Transverse colon (tissue), 4 donors: Measurements from ENCODE around the gene ALPG. TPM values are rescaled to one million over a fixed set of nuclear protein-coding genes. Genes with fewer than 3 reads are reported as not detected.

Experiments used
- DNase-seq: peaks from one replicate; pipeline ENCODE4 v3.0.0-alpha.2; 2019
- H3K27ac ChIP-seq, 4 donors: fragments of 200-600 bp; sonication (generic); 2 replicates each; pipeline ENCODE4 v1.5.1; 2016 to 2018; ENCODE audit warnings: inconsistent platforms in 4 of 4
- H3K27me3 ChIP-seq: fragments of 200-600 bp; sonication (generic); 2 replicates; pipeline ENCODE4 v1.5.1; 2017; ENCODE audit warnings: inconsistent platforms
- H3K36me3 ChIP-seq, 4 donors: fragments of 200-600 bp; sonication (generic); 2 replicates each; pipeline ENCODE4 v1.5.1; 2017 to 2019; ENCODE audit warnings: inconsistent platforms in 4 of 4
- H3K4me1 ChIP-seq, 4 donors: fragments of 200-600 bp; sonication (generic); 2 replicates each; pipeline ENCODE4 v1.5.1; 2017 to 2020; ENCODE audit warnings: inconsistent platforms in 4 of 4
- H3K4me3 ChIP-seq, 4 donors: fragments of 200-600 bp; sonication (generic); 1 replicate in 1 of 4; 2 replicates in 3 of 4; pipeline versions ENCODE4 v1.5.1 to v1.6.1; 2017 to 2019; ENCODE audit warnings: inconsistent platforms in 4 of 4
- H3K9me3 ChIP-seq, 2 donors: fragments of 200-600 bp; sonication (generic); 2 replicates each; pipeline ENCODE4 v1.5.1; 2017 to 2019; ENCODE audit warnings: inconsistent platforms in 2 of 2
- CTCF ChIP-seq, 5 experiments: fragments of 200-600 bp in 3 of 5; fragments of 450-650 bp in 2 of 5; sonication (generic) in 3 of 5; IDR thresholded peaks; 1 replicate in 2 of 5; 2 replicates in 3 of 5; pipeline ENCODE4 v1.5.1; 2016 to 2017; ENCODE audit warnings: antibody characterized with exemption in 5 of 5, inconsistent platforms in 3 of 5, mild to moderate bottlenecking in 2 of 5, moderate library complexity in 1 of 5
- EP300 ChIP-seq: sonication (generic); formaldehyde crosslinking; IDR thresholded peaks from one replicate; pipeline ENCODE4 v1.6.1; 2017; ENCODE audit warnings: antibody characterized with exemption, low read depth
- POLR2A ChIP-seq: fragments of 450-650 bp; IDR thresholded peaks from one replicate; pipeline ENCODE4 v1.6.1; 2016; ENCODE audit warnings: antibody characterized with exemption, mild to moderate bottlenecking, moderate library complexity
- POLR2AphosphoS5 ChIP-seq, 3 donors: sonication (generic); formaldehyde crosslinking; IDR thresholded peaks; one replicate each; pipeline ENCODE4 v1.6.1; 2016; ENCODE audit warnings: antibody characterized with exemption in 3 of 3
- WGBS, 2 donors: methylation state at CpG; one replicate each; pipeline ENCODE4 v1.1.5; 2018; ENCODE audit warnings: low coverage in 1 of 2; 5-methylcytosine and 5-hydroxymethylcytosine counted together
- in situ Hi-C, 4 donors: fragments of 200-750 bp; cut with MboI; loops; one replicate each; pipeline versions ENCODE4 v1.15.0 to v1.15.1; 2017; ENCODE audit warnings: low sequenced_read_pairs in 3 of 4, low pct_ligation_motif_present in 1 of 4, low pct_unique_long_range_greater_than_20kb in 1 of 4
- intact Hi-C: fragments of 100-400 bp; cut with DNase I; formaldehyde crosslinking; loops from one replicate; pipeline ENCODE4 v1.15.1; 2023; ENCODE audit warnings: low total_unique reads
- total RNA-seq, 4 donors: library from RNA; depleted of rRNA; stranded (reverse); fragments of >200 nt; gene quantifications; one replicate each; pipeline ENCODE4 v1.1.0, GENCODE V29; 2016

The ALPG gene
- total RNA-seq, 4 donors from 2014 or later: not detected

GRCh38 chr2:232372231-232373208, 34.1 kb upstream of the ALPG start:
- DNase-seq: no peak
- Histone ChIP-seq H3K4me3 (no peak overlapping the region), H3K4me1 (no peaks in the 10 kb centered on the region), H3K36me3 (no peaks in the 10 kb centered on the region), H3K27ac (no peak overlapping the region), H3K27me3 (no peaks in the 10 kb centered on the region), H3K9me3 (no peaks in the 10 kb centered on the region)
- in situ Hi-C loops: no loop called here
- no peak for TF ChIP-seq POLR2A
- TF ChIP-seq EP300: no peak
- no peak for TF ChIP-seq CTCF (IDR thresholded peaks at IDR 0.05)
- no peak for TF ChIP-seq POLR2AphosphoS5 (IDR thresholded peaks at IDR 0.05)
- 88 to 91% methylated on average over 5 to 18 of the region's 18 CpGs for WGBS, 2 donors
- intact Hi-C loops: no loop called here

- no peaks in the 10 kb centered on the region for H3K4me1 ChIP-seq
- H3K27ac ChIP-seq: no peak overlapping the region
- no peak for DNase-seq
- no peaks in the 10 kb centered on the region for H3K36me3 ChIP-seq
- no peaks in the 10 kb centered on the region for H3K9me3 ChIP-seq
- 30 to 80% methylated on average over 1 of the region's 1 CpG for WGBS, 2 donors
- TF ChIP-seq EP300: no peak
- TF ChIP-seq POLR2A: no peak
- no peak for TF ChIP-seq CTCF (IDR thresholded peaks at IDR 0.05)
- TF ChIP-seq POLR2AphosphoS5 (IDR thresholded peaks at IDR 0.05): no peak
- in situ Hi-C loops: no loop called here
- H3K27me3 ChIP-seq: no peaks in the 10 kb centered on the region
- intact Hi-C loops: no loop called here
- H3K4me3 ChIP-seq: no peak overlapping the region
Observed at GRCh38 chr2:232374356-232374755, 32.3 kb upstream of the ALPG start.

- intact Hi-C loops (no loop called here), in situ Hi-C loops (no loop called here)
- WGBS, 2 donors: 75 to 85% methylated on average over 9 to 12 of the region's 12 CpGs
Observed at GRCh38 chr2:232375164-232375563, 31.5 kb upstream of the ALPG start.

More at GRCh38 chr2:232375164-232375563, 31.5 kb upstream of the ALPG start:
- no peak overlapping the region for H3K4me3 ChIP-seq
- no peaks in the 10 kb centered on the region for H3K9me3 ChIP-seq
- no peaks in the 10 kb centered on the region for H3K4me1 ChIP-seq
- no peaks in the 10 kb centered on the region for H3K36me3 ChIP-seq
- no peak overlapping the region for H3K27ac ChIP-seq
- DNase-seq: no peak
- no peak for TF ChIP-seq POLR2A
- TF ChIP-seq POLR2AphosphoS5 (IDR thresholded peaks at IDR 0.05): no peak
- TF ChIP-seq EP300: no peak
- no peak for TF ChIP-seq CTCF (IDR thresholded peaks at IDR 0.05)
- H3K27me3 ChIP-seq: no peaks in the 10 kb centered on the region
